Stimulated activated naive CD8-positive, alpha-beta T cell treated with anti-CD3 and anti-CD28 coated beads, Interleukin-15, Interleukin-2, amounts not matched to agents 100 ng/mL and 50 ng/mL, for 24 hours (primary cell): ENCODE measurements around the gene LRTM2.

Source experiments
- H3K27ac Mint-ChIP-seq: one replicate; pipeline ENCODE4 v1.8.0; 2021; ENCODE audit warnings: mild to moderate bottlenecking, mixed read lengths
- H3K27me3 Mint-ChIP-seq: one replicate; pipeline ENCODE4 v1.8.0; 2021; ENCODE audit warnings: mixed read lengths
- H3K36me3 Mint-ChIP-seq: one replicate; pipeline ENCODE4 v1.8.0; 2021; ENCODE audit warnings: low read depth, mixed read lengths
- H3K4me1 Mint-ChIP-seq: one replicate; pipeline ENCODE4 v1.8.0; 2021; ENCODE audit warnings: low read depth, mixed read lengths
- H3K4me3 Mint-ChIP-seq: one replicate; pipeline ENCODE4 v1.8.0; 2021; ENCODE audit warnings: mild to moderate bottlenecking, mixed read lengths
- H3K9me3 Mint-ChIP-seq: one replicate; pipeline ENCODE4 v1.8.0; 2021; ENCODE audit warnings: mixed read lengths

The LRTM2 gene

GRCh38 chr12:1829306-1829900 is 9.0 kb downstream of the LRTM2 start:
- no peaks in the 10 kb centered on the region for H3K9me3 Mint-ChIP-seq
- H3K27me3 Mint-ChIP-seq = peaks cover 26% of the 10 kb centered on the region
- no peak overlapping the region for H3K4me3 Mint-ChIP-seq
- no peaks in the 10 kb centered on the region for H3K4me1 Mint-ChIP-seq
- no peaks in the 10 kb centered on the region for H3K36me3 Mint-ChIP-seq
- no peak overlapping the region for H3K27ac Mint-ChIP-seq

GRCh38 chr12:1830401-1830845 is 10.1 kb downstream of the LRTM2 start:
- Mint-ChIP-seq H3K4me1 (no peaks in the 10 kb centered on the region), H3K27ac (no peak overlapping the region), H3K9me3 (no peaks in the 10 kb centered on the region), H3K4me3 (no peak overlapping the region), H3K36me3 (no peaks in the 10 kb centered on the region), H3K27me3 (peaks cover 26% of the 10 kb centered on the region)

GRCh38 chr12:1830981-1831963 is 10.9 kb downstream of the LRTM2 start:
- no peaks in the 10 kb centered on the region for H3K4me1 Mint-ChIP-seq
- no peak overlapping the region for H3K4me3 Mint-ChIP-seq
- no peaks in the 10 kb centered on the region for H3K9me3 Mint-ChIP-seq
- no peaks in the 10 kb centered on the region for H3K36me3 Mint-ChIP-seq
- peaks cover 26% of the 10 kb centered on the region for H3K27me3 Mint-ChIP-seq
- H3K27ac Mint-ChIP-seq = no peak overlapping the region

- no peak overlapping the region for H3K27ac Mint-ChIP-seq
Measured at GRCh38 chr12:1832801-1833595, 12.6 kb downstream of the LRTM2 start.

GRCh38 chr12:1833596-1834028 is 13.2 kb downstream of the LRTM2 start:
- no peak overlapping the region for H3K4me3 Mint-ChIP-seq
- H3K4me1 Mint-ChIP-seq = no peaks in the 10 kb centered on the region
- H3K27me3 Mint-ChIP-seq = peaks cover 26% of the 10 kb centered on the region
- no peaks in the 10 kb centered on the region for H3K36me3 Mint-ChIP-seq
- H3K27ac Mint-ChIP-seq = no peak overlapping the region
- no peaks in the 10 kb centered on the region for H3K9me3 Mint-ChIP-seq

More at GRCh38 chr12:1832801-1833595, 12.6 kb downstream of the LRTM2 start:
- H3K9me3 Mint-ChIP-seq = no peaks in the 10 kb centered on the region
- no peak overlapping the region for H3K4me3 Mint-ChIP-seq
- H3K4me1 Mint-ChIP-seq = no peaks in the 10 kb centered on the region
- H3K36me3 Mint-ChIP-seq = no peaks in the 10 kb centered on the region
- peaks cover 26% of the 10 kb centered on the region for H3K27me3 Mint-ChIP-seq

- H3K4me3 Mint-ChIP-seq = no peak overlapping the region
- H3K4me1 Mint-ChIP-seq = no peaks in the 10 kb centered on the region
- peaks cover 26% of the 10 kb centered on the region for H3K27me3 Mint-ChIP-seq
- no peak overlapping the region for H3K27ac Mint-ChIP-seq
- no peaks in the 10 kb centered on the region for H3K36me3 Mint-ChIP-seq
- H3K9me3 Mint-ChIP-seq = no peaks in the 10 kb centered on the region
Measured at GRCh38 chr12:1834186-1834925, 14.0 kb downstream of the LRTM2 start.

- Mint-ChIP-seq H3K27ac (no peak overlapping the region), H3K4me1 (no peaks in the 10 kb centered on the region), H3K27me3 (peaks cover 21% of the 10 kb centered on the region), H3K9me3 (no peaks in the 10 kb centered on the region), H3K36me3 (no peaks in the 10 kb centered on the region), H3K4me3 (no peak overlapping the region)
Measured at GRCh38 chr12:1835211-1836131, 15.1 kb downstream of the LRTM2 start.

- Mint-ChIP-seq H3K4me1 (no peaks in the 10 kb centered on the region), H3K27ac (no peak overlapping the region), H3K36me3 (no peaks in the 10 kb centered on the region), H3K4me3 (no peak overlapping the region), H3K9me3 (no peaks in the 10 kb centered on the region), H3K27me3 (peaks cover 13% of the 10 kb centered on the region)
Measured at GRCh38 chr12:1836241-1836803, 16.0 kb downstream of the LRTM2 start.

GRCh38 chr12:1836854-1837421 is 16.6 kb downstream of the LRTM2 start:
- H3K4me1 Mint-ChIP-seq = peaks cover 6% of the 10 kb centered on the region

GRCh38 chr12:1837541-1838204 is 17.3 kb downstream of the LRTM2 start:
- H3K4me1 Mint-ChIP-seq = peaks cover 8% of the 10 kb centered on the region

More at GRCh38 chr12:1836854-1837421, 16.6 kb downstream of the LRTM2 start:
- peaks cover 12% of the 10 kb centered on the region for H3K27me3 Mint-ChIP-seq
- H3K27ac Mint-ChIP-seq = no peak overlapping the region
- H3K36me3 Mint-ChIP-seq = no peaks in the 10 kb centered on the region
- H3K4me3 Mint-ChIP-seq = no peak overlapping the region
- H3K9me3 Mint-ChIP-seq = no peaks in the 10 kb centered on the region

GRCh38 chr12:1838205-1838993 is 18.0 kb downstream of the LRTM2 start:
- Mint-ChIP-seq H3K9me3 (no peaks in the 10 kb centered on the region), H3K4me3 (no peak overlapping the region), H3K27me3 (peaks cover 6% of the 10 kb centered on the region), H3K36me3 (no peaks in the 10 kb centered on the region), H3K27ac (no peak overlapping the region), H3K4me1 (peaks cover 12% of the 10 kb centered on the region)

More at GRCh38 chr12:1837541-1838204, 17.3 kb downstream of the LRTM2 start:
- H3K27ac Mint-ChIP-seq = no peak overlapping the region
- peaks cover 7% of the 10 kb centered on the region for H3K27me3 Mint-ChIP-seq
- no peaks in the 10 kb centered on the region for H3K36me3 Mint-ChIP-seq
- H3K4me3 Mint-ChIP-seq = no peak overlapping the region
- no peaks in the 10 kb centered on the region for H3K9me3 Mint-ChIP-seq

- Mint-ChIP-seq H3K4me1 (peaks cover 12% of the 10 kb centered on the region), H3K9me3 (no peaks in the 10 kb centered on the region), H3K27ac (no peak overlapping the region), H3K4me3 (no peak overlapping the region), H3K27me3 (peaks cover 4% of the 10 kb centered on the region), H3K36me3 (no peaks in the 10 kb centered on the region)
Measured at GRCh38 chr12:1838994-1839365, 18.6 kb downstream of the LRTM2 start.
